CD4-positive, alpha-beta T cell (primary cell): ENCODE measurements around the gene RIMS1. TPM values are rescaled to one million over a fixed set of nuclear protein-coding genes. Genes with fewer than 3 reads are reported as not detected.

Experiments used
- ATAC-seq: fragments of 200-7000 bp; cut with Tn5 transposase; one replicate; pipeline ENCODE4 v1.10.0; 2022; ENCODE audit warnings: mild to moderate bottlenecking; ENCODE audit not compliant: poor library complexity
- CTCF ChIA-PET: fragments of 350-600 bp; sonication (Branson Sonifier 250); formaldehyde crosslinking; loops from one replicate; lab custom pipeline; 2021; ENCODE audit warnings: antibody characterized with exemption, inconsistent platforms; lab: Charles Lee
- POLR2A ChIA-PET: fragments of 350-600 bp; sonication (Branson Sonifier 250); formaldehyde crosslinking; loops from one replicate; lab custom pipeline; 2021; ENCODE audit warnings: antibody characterized with exemption, inconsistent platforms; lab: Charles Lee
- DNase-seq, 14 experiments: peaks; one replicate each; pipeline ENCODE4 v3.0.0-alpha.2; 2013 to 2020; ENCODE audit warnings: mixed read lengths in 2 of 14
- H3K27ac ChIP-seq, 2 donors: one replicate each; pipeline versions ENCODE4 v1.5.1 to v1.7.0; 2013; ENCODE audit warnings: low read length in 2 of 2, low read depth in 1 of 2, mild to moderate bottlenecking in 1 of 2
- H3K27me3 ChIP-seq, 2 experiments: 1 replicate in 1 of 2; 2 replicates in 1 of 2; pipeline versions ENCODE4 v1.6.1 to v1.7.0; 2013; ENCODE audit warnings: low read length in 2 of 2, control low read depth in 1 of 2, mild to moderate bottlenecking in 1 of 2, moderate library complexity in 1 of 2; ENCODE audit not compliant: insufficient read depth in 2 of 2, control insufficient read depth in 1 of 2
- H3K36me3 ChIP-seq: one replicate; pipeline ENCODE4 v1.6.1; 2013; ENCODE audit warnings: low read length, control low read depth; ENCODE audit not compliant: insufficient read depth
- H3K4me1 ChIP-seq: one replicate; pipeline ENCODE4 v1.6.1; 2013; ENCODE audit warnings: low read length, control low read depth; ENCODE audit not compliant: insufficient read depth
- H3K4me3 ChIP-seq: one replicate; pipeline ENCODE4 v1.5.1; 2013; ENCODE audit warnings: mild to moderate bottlenecking, low read length, moderate library complexity
- H3K9me3 ChIP-seq, 2 experiments: 1 replicate in 1 of 2; 2 replicates in 1 of 2; pipeline versions ENCODE4 v1.6.1 to v1.7.0; 2013; ENCODE audit warnings: low read length in 2 of 2, mild to moderate bottlenecking in 2 of 2, control low read depth in 1 of 2, moderate library complexity in 1 of 2; ENCODE audit not compliant: control insufficient read depth in 1 of 2, insufficient read depth in 1 of 2
- H3K27ac Mint-ChIP-seq: one replicate; pipeline ENCODE4 v1.8.0; 2020; ENCODE audit warnings: mixed read lengths
- H3K27me3 Mint-ChIP-seq: one replicate; pipeline ENCODE4 v1.8.0; 2021; ENCODE audit warnings: mixed read lengths
- H3K36me3 Mint-ChIP-seq: one replicate; pipeline ENCODE4 v1.8.0; 2021; ENCODE audit warnings: low read depth, mixed read lengths
- H3K4me1 Mint-ChIP-seq: one replicate; pipeline ENCODE4 v1.8.0; 2021; ENCODE audit warnings: low read depth, mixed read lengths
- H3K4me3 Mint-ChIP-seq: one replicate; pipeline ENCODE4 v1.8.0; 2020; ENCODE audit warnings: mild to moderate bottlenecking, mixed read lengths
- H3K9me3 Mint-ChIP-seq: one replicate; pipeline ENCODE4 v1.8.0; 2020; ENCODE audit warnings: mixed read lengths
- intact Hi-C, 2 experiments: fragments of 100-400 bp; cut with DNase I in 1 of 2; cut with micrococcal nuclease in 1 of 2; formaldehyde crosslinking; loops; one replicate each; pipeline versions ENCODE4 v1.15.1 to v1.9.0; 2023 to 2025; cut with DNase I, micrococcal nuclease
- polyA plus RNA-seq, 2 donors: library from polyadenylated mRNA; unstranded; fragments of 120-200 nt; gene quantifications; one replicate each; pipeline ENCODE4 v1.2.1, GENCODE V29; 2013
- total RNA-seq, 174 experiments: library from RNA in 2 of 174; stranded (reverse) in 2 of 174; gene quantifications; one replicate each; pipeline ENCODE4 v1.2.3 and lab custom pipeline; 2021 to 2026
- TF ChIP-seq, protein P1 (sequence below): fragments of 200-600 bp; IDR thresholded peaks from one replicate; pipeline ENCODE4 v1.8.0; 2022; ENCODE audit warnings: antibody characterized with exemption, mild to moderate bottlenecking

The RIMS1 gene, protein sequence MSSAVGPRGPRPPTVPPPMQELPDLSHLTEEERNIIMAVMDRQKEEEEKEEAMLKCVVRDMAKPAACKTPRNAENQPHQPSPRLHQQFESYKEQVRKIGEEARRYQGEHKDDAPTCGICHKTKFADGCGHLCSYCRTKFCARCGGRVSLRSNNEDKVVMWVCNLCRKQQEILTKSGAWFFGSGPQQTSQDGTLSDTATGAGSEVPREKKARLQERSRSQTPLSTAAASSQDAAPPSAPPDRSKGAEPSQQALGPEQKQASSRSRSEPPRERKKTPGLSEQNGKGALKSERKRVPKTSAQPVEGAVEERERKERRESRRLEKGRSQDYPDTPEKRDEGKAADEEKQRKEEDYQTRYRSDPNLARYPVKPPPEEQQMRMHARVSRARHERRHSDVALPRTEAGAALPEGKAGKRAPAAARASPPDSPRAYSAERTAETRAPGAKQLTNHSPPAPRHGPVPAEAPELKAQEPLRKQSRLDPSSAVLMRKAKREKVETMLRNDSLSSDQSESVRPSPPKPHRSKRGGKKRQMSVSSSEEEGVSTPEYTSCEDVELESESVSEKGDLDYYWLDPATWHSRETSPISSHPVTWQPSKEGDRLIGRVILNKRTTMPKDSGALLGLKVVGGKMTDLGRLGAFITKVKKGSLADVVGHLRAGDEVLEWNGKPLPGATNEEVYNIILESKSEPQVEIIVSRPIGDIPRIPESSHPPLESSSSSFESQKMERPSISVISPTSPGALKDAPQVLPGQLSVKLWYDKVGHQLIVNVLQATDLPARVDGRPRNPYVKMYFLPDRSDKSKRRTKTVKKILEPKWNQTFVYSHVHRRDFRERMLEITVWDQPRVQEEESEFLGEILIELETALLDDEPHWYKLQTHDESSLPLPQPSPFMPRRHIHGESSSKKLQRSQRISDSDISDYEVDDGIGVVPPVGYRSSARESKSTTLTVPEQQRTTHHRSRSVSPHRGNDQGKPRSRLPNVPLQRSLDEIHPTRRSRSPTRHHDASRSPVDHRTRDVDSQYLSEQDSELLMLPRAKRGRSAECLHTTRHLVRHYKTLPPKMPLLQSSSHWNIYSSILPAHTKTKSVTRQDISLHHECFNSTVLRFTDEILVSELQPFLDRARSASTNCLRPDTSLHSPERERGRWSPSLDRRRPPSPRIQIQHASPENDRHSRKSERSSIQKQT (N-terminal part only)
- total RNA-seq (not detected), total RNA-seq (lab: John Stamatoyannopoulos, UW) (0 to 0.18 (median 0) reads per million in 172 experiments)
- not detected for polyA plus RNA-seq (2013, experiment 1 of 2)
- polyA plus RNA-seq (2013, experiment 2 of 2), result 0.03 TPM

DNA sequence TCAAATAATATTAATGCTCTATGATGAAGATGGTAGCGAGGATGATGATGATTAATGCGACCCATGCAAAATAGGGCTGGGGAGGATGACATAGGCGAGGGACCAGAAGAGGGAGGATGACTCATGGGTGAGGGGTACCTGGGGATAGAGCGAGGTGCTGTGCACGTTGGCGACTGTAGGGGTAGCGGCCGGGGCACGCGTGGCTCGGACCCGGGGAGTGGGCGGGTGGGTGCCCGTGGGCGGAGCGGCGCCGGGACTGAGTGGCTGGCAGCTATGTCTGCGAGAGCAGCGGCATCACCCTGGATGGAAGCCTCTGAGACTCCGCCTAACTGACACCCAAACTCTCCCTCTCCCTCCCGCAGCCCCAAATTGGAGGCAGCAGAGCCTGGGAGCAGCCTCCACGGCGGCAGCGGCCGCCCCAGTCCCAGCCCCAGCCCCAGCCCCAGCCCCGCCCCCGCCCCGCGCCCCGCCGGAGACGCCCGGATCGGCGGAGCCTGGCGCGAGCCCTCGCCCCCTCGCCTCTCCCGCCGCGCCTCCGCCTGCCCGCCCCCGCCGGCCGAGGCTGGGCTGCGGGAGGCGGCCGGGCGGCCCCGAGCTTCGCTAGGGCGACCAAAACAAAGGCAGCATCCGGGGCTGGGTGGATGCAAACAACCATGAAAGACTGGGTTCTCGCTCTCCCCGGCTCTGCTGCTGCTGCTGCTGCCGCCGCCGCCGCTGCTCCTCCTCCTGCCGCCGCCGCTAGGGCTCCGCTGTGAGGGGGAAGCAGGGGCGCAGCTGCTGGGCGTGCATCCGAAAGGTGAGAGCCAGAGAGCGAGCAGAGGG is at the start of gene RIMS1:
TSS of gene RIMS1 (plus strand) at position 367 of the 822 bp plus-strand sequence. CDS start 474 bp downstream, outside the sequence.
- Mint-ChIP-seq H3K27ac (no peak within 1 kb of the TSS), H3K4me1 (peaks cover 8% of the 10 kb centered on the region), H3K36me3 (no peaks in the 10 kb centered on the region), H3K9me3 (no peaks in the 10 kb centered on the region), H3K4me3 (no peak within 1 kb of the TSS), H3K27me3 (peaks cover 57% of the 10 kb centered on the region)
- intact Hi-C loops, result no loop called here
- Histone ChIP-seq H3K4me3 (no peak within 1 kb of the TSS), H3K9me3 (peaks cover 0 to 9% of the 10 kb centered on the region in 2 experiments), H3K4me1 (no peaks in the 10 kb centered on the region), H3K27ac (no peak within 1 kb of the TSS), H3K36me3 (no peaks in the 10 kb centered on the region), H3K27me3 (peaks cover 11 to 19% of the 10 kb centered on the region in 2 experiments)
- no peak for ATAC-seq
- TF ChIP-seq, protein P1, sequence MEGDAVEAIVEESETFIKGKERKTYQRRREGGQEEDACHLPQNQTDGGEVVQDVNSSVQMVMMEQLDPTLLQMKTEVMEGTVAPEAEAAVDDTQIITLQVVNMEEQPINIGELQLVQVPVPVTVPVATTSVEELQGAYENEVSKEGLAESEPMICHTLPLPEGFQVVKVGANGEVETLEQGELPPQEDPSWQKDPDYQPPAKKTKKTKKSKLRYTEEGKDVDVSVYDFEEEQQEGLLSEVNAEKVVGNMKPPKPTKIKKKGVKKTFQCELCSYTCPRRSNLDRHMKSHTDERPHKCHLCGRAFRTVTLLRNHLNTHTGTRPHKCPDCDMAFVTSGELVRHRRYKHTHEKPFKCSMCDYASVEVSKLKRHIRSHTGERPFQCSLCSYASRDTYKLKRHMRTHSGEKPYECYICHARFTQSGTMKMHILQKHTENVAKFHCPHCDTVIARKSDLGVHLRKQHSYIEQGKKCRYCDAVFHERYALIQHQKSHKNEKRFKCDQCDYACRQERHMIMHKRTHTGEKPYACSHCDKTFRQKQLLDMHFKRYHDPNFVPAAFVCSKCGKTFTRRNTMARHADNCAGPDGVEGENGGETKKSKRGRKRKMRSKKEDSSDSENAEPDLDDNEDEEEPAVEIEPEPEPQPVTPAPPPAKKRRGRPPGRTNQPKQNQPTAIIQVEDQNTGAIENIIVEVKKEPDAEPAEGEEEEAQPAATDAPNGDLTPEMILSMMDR, result no peak
- DNase-seq, result no peak
- ChIA-PET POLR2A (no interaction called here), CTCF (no interaction called here)

DNA sequence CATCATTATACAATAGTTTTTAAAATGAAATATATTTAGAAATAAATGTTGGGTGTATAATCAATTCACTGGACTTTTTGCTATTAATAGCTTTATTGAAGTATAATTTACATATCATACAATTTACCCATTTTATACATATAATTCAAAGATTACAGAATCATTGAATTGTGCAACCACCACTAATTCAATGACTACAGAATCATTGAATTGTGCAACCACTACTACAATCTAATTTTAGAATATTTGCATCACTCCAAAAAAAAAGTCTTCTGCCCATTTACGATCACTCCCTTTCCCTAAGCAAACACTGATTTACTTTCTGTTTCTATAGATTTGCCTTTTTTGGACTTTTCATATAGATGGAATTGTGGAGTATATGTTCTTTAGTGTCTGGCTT is 35.1 kb upstream of the RIMS1 start:
- CTCF ChIA-PET, result no interaction called here

More for the DNA sequence above, 35.1 kb upstream of the RIMS1 start:
- TF ChIP-seq, protein P1, result no peak
- Mint-ChIP-seq H3K4me3 (no peak overlapping the region), H3K27ac (no peak overlapping the region), H3K27me3 (no peaks in the 10 kb centered on the region), H3K36me3 (no peaks in the 10 kb centered on the region), H3K9me3 (no peaks in the 10 kb centered on the region), H3K4me1 (no peaks in the 10 kb centered on the region)
- intact Hi-C loops, result no loop called here
- no peaks in the 10 kb centered on the region for H3K36me3 ChIP-seq
- H3K4me1 ChIP-seq, result no peaks in the 10 kb centered on the region
- ATAC-seq (no peak), DNase-seq (no peak)
- POLR2A ChIA-PET, result no interaction called here
- no peaks in the 10 kb centered on the region for H3K27me3 ChIP-seq
- no peak overlapping the region for H3K27ac ChIP-seq
- peaks cover 0 to 4% of the 10 kb centered on the region in 2 experiments for H3K9me3 ChIP-seq
- H3K4me3 ChIP-seq, result no peak overlapping the region
